Panc1 (cell line): ENCODE measurements around the gene EPHA6. TPM values are rescaled to one million over a fixed set of nuclear protein-coding genes. Genes with fewer than 3 reads are reported as not detected.

Source experiments
- ATAC-seq: fragments of 200-7000 bp; cut with Tn5 transposase; 2 replicates; pipeline ENCODE4 v1.9.1; 2020; ENCODE audit warnings: mild to moderate bottlenecking, moderate library complexity
- BruUV-seq: library from RNA; stranded (reverse); fragments of 400-500 nt; replicated peaks from 2 replicates; lab custom pipeline; 2021; lab: Mats Ljungman, UMichigan
- CTCF ChIA-PET: fragments of 300-600 bp; sonication (Branson Sonifier 250); formaldehyde crosslinking; loops from one replicate; lab custom pipeline; 2022; ENCODE audit warnings: antibody characterized with exemption; lab: Charles Lee
- POLR2A ChIA-PET: fragments of 300-600 bp; sonication (Branson Sonifier 250); formaldehyde crosslinking; loops from one replicate; lab custom pipeline; 2022; ENCODE audit warnings: antibody characterized with exemption; lab: Charles Lee
- DNase-seq: peaks from one replicate; pipeline ENCODE4 v3.0.0-alpha.2; 2010; ENCODE audit warnings: low read depth, low spot score
- H3K27ac ChIP-seq: 2 replicates; pipeline ENCODE4 v1.5.1; 2011; ENCODE audit warnings: mild to moderate bottlenecking, low read length, inconsistent platforms
- H3K27me3 ChIP-seq: fragments of 200-500 bp; sonication (Bioruptor generic); 2 replicates; pipeline ENCODE4 v1.6.0; 2014; ENCODE audit warnings: low read length, inconsistent platforms; ENCODE audit not compliant: control insufficient read depth, insufficient read depth
- H3K36me3 ChIP-seq: fragments of 200-500 bp; sonication (Bioruptor generic); 2 replicates; pipeline ENCODE4 v1.5.1; 2014; ENCODE audit warnings: inconsistent platforms, mild to moderate bottlenecking, low read length, moderate library complexity; ENCODE audit not compliant: control insufficient read depth, insufficient read depth
- H3K4me1 ChIP-seq: 2 replicates; pipeline ENCODE4 v1.5.1; 2011; ENCODE audit warnings: inconsistent platforms, mild to moderate bottlenecking, low read length, moderate library complexity; ENCODE audit not compliant: control insufficient read depth, insufficient read depth
- H3K4me3 ChIP-seq, 2 experiments: 2 replicates each; pipeline ENCODE4 v1.5.1; 2011 to 2012; ENCODE audit warnings: low read depth in 2 of 2, low read length in 2 of 2, mild to moderate bottlenecking in 2 of 2, inconsistent platforms in 1 of 2, moderate library complexity in 1 of 2
- H3K9me3 ChIP-seq: fragments of 200-500 bp; sonication (Bioruptor generic); 2 replicates; pipeline ENCODE4 v1.5.1; 2014; ENCODE audit warnings: low read depth, mild to moderate bottlenecking, inconsistent platforms, low read length, moderate library complexity; ENCODE audit not compliant: control insufficient read depth, insufficient read depth
- POLR2AphosphoS5 ChIP-seq: IDR thresholded peaks from 2 replicates; pipeline ENCODE4 v1.6.1; 2012; ENCODE audit warnings: mild to moderate bottlenecking, low read depth, low read length, moderate library complexity
- REST ChIP-seq, 2 experiments: IDR thresholded peaks; 2 replicates each; pipeline ENCODE4 v1.6.1; 2011 to 2012; ENCODE audit warnings: low read depth in 2 of 2, control low read depth in 1 of 2, low read length in 1 of 2, mild to moderate bottlenecking in 1 of 2, moderate library complexity in 1 of 2; ENCODE audit not compliant: insufficient read depth in 1 of 2
- SIN3A ChIP-seq: IDR thresholded peaks from 2 replicates; pipeline ENCODE4 v1.6.1; 2012; ENCODE audit warnings: low read depth, mild to moderate bottlenecking, low read length, moderate library complexity, borderline replicate concordance; ENCODE audit not compliant: insufficient read depth
- TCF7L2 ChIP-seq: IDR thresholded peaks from 2 replicates; pipeline ENCODE4 v1.6.1; 2011; ENCODE audit warnings: mild to moderate bottlenecking, low read depth, low read length, inconsistent platforms
- in situ Hi-C: cut with HindIII; loops from 2 replicates; pipeline ENCODE4 v1.10.0; 2016; ENCODE audit warnings: low sequenced_read_pairs, low pct_unique_long_range_greater_than_20kb
- intact Hi-C: fragments of 100-400 bp; cut with micrococcal nuclease; formaldehyde crosslinking; loops from one replicate; pipeline ENCODE4 v1.10.0; 2022; ENCODE audit not compliant: unreplicated experiment
- total RNA-seq: library from RNA; stranded (reverse); gene quantifications from one replicate; pipeline ENCODE4 v1.2.1, GENCODE V29; 2021; ENCODE audit not compliant: unreplicated experiment
- TF ChIP-seq, protein P1 (sequence below): fragments of 450-650 bp; IDR thresholded peaks from 2 replicates; pipeline ENCODE4 v1.5.1; 2017; ENCODE audit warnings: mild to moderate bottlenecking

Gene EPHA6
- total RNA-seq, 1 experiment from 2014 or later: 0.57 TPM

- intact Hi-C loops: no loop called here
Observed at GRCh38 chr3:97264180-97264579, 449.8 kb downstream of the EPHA6 start.

GRCh38 chr3:97265237-97266005 is 451.0 kb downstream of the EPHA6 start:
- H3K4me1 ChIP-seq: no peaks in the 10 kb centered on the region
- ATAC-seq: no peak
- ChIA-PET CTCF (no interaction called here), POLR2A (no interaction called here)
- in situ Hi-C loops (no loop called here), intact Hi-C loops (no loop called here)
- no peaks in the 10 kb centered on the region for H3K36me3 ChIP-seq
- BruUV-seq: no TSS peak
- no peaks in the 10 kb centered on the region for H3K27me3 ChIP-seq
- no peak for TF ChIP-seq REST (IDR thresholded peaks at IDR 0.05; ENCODE audit: insufficient read depth in 1 of 2, low read depth in 2 of 2, low read length in 1 of 2)
- TF ChIP-seq POLR2AphosphoS5: no peak
- TF ChIP-seq, protein P1, sequence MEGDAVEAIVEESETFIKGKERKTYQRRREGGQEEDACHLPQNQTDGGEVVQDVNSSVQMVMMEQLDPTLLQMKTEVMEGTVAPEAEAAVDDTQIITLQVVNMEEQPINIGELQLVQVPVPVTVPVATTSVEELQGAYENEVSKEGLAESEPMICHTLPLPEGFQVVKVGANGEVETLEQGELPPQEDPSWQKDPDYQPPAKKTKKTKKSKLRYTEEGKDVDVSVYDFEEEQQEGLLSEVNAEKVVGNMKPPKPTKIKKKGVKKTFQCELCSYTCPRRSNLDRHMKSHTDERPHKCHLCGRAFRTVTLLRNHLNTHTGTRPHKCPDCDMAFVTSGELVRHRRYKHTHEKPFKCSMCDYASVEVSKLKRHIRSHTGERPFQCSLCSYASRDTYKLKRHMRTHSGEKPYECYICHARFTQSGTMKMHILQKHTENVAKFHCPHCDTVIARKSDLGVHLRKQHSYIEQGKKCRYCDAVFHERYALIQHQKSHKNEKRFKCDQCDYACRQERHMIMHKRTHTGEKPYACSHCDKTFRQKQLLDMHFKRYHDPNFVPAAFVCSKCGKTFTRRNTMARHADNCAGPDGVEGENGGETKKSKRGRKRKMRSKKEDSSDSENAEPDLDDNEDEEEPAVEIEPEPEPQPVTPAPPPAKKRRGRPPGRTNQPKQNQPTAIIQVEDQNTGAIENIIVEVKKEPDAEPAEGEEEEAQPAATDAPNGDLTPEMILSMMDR: no peak
- TF ChIP-seq TCF7L2: no peak
- TF ChIP-seq SIN3A: no peak
- H3K27ac ChIP-seq: no peak overlapping the region
- no peak for DNase-seq
- H3K9me3 ChIP-seq: no peaks in the 10 kb centered on the region
- H3K4me3 ChIP-seq: no peak overlapping the region

More at GRCh38 chr3:97264180-97264579, 449.8 kb downstream of the EPHA6 start:
- TF ChIP-seq, protein P1: no peak
- no peak for TF ChIP-seq SIN3A
- TF ChIP-seq REST (IDR thresholded peaks at IDR 0.05; ENCODE audit: insufficient read depth in 1 of 2, low read depth in 2 of 2, low read length in 1 of 2): no peak
- no peak for TF ChIP-seq POLR2AphosphoS5
- no peak for TF ChIP-seq TCF7L2
- in situ Hi-C loops: no loop called here
- POLR2A ChIA-PET: no interaction called here
- BruUV-seq: no TSS peak
- H3K4me3 ChIP-seq: no peak overlapping the region
- DNase-seq (no peak), ATAC-seq (no peak)
- no peaks in the 10 kb centered on the region for H3K36me3 ChIP-seq
- no peaks in the 10 kb centered on the region for H3K9me3 ChIP-seq
- H3K27ac ChIP-seq: no peak overlapping the region
- CTCF ChIA-PET: no interaction called here
- no peaks in the 10 kb centered on the region for H3K27me3 ChIP-seq
- no peaks in the 10 kb centered on the region for H3K4me1 ChIP-seq
